ENCODE data around the gene ARAP1.

The ARAP1 gene

DNA sequence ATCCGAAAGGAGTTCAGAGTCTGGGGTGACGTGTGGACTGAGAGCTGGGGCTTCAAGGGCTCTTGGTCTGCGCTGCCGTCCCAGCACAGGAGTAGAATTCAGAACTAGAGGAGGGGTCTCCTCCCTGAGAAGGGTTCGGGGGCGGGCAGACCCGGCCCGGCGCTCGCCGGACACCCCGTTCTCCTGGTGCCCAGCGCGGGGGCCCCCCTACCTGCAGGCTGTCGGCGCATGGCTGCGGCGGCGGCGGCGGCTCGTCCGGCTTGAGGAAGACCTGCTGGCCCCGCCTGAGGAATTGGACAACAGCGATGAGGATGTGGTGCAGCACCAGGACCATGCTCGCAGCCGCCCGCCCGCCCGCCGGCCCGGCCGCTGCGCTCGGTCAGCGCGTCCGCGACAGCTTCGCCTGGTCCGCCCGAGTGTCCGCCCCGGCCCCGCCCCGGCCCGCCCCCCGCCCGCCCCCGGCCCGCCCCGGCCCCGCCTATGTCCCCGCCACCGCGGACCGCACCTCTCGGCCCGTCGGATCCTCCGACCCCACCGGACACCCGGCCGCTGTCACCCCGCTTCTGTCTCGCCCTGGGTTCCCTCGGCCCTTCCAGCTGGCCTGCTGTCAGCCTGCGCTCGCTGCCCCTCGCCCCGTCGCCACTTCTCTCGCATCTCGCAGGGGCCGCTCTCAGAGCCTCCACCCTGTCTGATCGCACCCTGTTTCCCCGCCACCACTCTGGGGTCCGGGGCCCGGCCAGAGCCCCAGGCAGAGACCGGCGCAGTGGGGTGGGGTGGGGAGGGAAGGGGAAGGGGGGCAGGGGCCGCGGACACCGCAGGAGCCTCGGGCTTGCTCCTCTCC, 109.9 kb downstream of the ARAP1 start:
- H3K27me3 ChIP-seq (ENCODE audit: insufficient read depth, poor library complexity, severe bottlenecking) = peaks cover 26% of the 10 kb centered on the region

DNA sequence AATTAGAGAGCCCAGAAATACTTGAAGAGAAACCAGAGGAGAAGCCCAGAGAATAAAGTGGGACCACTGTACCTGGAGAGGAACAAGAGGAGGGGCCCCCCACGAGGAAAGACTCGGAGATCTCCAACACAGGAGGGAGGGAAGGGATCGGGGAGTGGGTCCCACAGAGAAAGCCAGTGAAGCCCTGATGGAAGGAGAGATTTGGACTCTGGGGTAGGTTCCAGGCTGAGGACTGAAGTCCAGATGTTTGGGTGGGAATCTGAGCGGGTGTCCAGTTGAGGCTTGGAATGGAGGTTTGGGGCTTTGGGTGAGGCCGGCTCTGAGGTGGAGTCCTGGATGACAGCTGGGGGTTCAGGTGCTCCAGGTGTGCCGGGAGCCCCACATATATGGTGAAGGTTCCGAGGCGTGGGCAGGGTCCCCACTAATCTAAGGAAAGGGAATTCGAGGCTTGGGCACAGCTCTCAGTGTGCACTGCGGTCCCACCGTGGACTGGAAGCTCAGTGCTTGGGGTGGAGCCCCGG, 110.6 kb downstream of the ARAP1 start:
- H3K27me3 ChIP-seq (ENCODE audit: insufficient read depth, poor library complexity, severe bottlenecking) = peaks cover 26% of the 10 kb centered on the region
- DNase-seq (ENCODE audit: low read depth in 1 of 2, low spot score in 1 of 2) = no peak
- H3K4me3 ChIP-seq (replicated peaks; ENCODE audit: insufficient read depth, low read length) = no peak overlapping the region
- TF ChIP-seq POLR2AphosphoS5 (IDR thresholded peaks at IDR 0.05; ENCODE audit: low read depth) = no peak
- TF ChIP-seq, protein P1, sequence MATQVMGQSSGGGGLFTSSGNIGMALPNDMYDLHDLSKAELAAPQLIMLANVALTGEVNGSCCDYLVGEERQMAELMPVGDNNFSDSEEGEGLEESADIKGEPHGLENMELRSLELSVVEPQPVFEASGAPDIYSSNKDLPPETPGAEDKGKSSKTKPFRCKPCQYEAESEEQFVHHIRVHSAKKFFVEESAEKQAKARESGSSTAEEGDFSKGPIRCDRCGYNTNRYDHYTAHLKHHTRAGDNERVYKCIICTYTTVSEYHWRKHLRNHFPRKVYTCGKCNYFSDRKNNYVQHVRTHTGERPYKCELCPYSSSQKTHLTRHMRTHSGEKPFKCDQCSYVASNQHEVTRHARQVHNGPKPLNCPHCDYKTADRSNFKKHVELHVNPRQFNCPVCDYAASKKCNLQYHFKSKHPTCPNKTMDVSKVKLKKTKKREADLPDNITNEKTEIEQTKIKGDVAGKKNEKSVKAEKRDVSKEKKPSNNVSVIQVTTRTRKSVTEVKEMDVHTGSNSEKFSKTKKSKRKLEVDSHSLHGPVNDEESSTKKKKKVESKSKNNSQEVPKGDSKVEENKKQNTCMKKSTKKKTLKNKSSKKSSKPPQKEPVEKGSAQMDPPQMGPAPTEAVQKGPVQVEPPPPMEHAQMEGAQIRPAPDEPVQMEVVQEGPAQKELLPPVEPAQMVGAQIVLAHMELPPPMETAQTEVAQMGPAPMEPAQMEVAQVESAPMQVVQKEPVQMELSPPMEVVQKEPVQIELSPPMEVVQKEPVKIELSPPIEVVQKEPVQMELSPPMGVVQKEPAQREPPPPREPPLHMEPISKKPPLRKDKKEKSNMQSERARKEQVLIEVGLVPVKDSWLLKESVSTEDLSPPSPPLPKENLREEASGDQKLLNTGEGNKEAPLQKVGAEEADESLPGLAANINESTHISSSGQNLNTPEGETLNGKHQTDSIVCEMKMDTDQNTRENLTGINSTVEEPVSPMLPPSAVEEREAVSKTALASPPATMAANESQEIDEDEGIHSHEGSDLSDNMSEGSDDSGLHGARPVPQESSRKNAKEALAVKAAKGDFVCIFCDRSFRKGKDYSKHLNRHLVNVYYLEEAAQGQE (IDR thresholded peaks at IDR 0.05; ENCODE audit: insufficient replicate concordance, low read depth) = no peak
- no peak overlapping the region for H3K27ac ChIP-seq (replicated peaks)

More for the DNA sequence above, 109.9 kb downstream of the ARAP1 start:
- DNase-seq (ENCODE audit: low read depth in 1 of 2, low spot score in 1 of 2) = no peak
- Histone ChIP-seq H3K4me3 (replicated peaks; ENCODE audit: insufficient read depth, low read length) (peak overlapping the region; percentile 7), H3K27ac (replicated peaks) (no peak overlapping the region)
- no peak for TF ChIP-seq GABPA (IDR thresholded peaks at IDR 0.05; ENCODE audit: low read depth)
- TF ChIP-seq SPI1 (IDR thresholded peaks at IDR 0.05; ENCODE audit: borderline replicate concordance, low read depth) = no peak

DNA sequence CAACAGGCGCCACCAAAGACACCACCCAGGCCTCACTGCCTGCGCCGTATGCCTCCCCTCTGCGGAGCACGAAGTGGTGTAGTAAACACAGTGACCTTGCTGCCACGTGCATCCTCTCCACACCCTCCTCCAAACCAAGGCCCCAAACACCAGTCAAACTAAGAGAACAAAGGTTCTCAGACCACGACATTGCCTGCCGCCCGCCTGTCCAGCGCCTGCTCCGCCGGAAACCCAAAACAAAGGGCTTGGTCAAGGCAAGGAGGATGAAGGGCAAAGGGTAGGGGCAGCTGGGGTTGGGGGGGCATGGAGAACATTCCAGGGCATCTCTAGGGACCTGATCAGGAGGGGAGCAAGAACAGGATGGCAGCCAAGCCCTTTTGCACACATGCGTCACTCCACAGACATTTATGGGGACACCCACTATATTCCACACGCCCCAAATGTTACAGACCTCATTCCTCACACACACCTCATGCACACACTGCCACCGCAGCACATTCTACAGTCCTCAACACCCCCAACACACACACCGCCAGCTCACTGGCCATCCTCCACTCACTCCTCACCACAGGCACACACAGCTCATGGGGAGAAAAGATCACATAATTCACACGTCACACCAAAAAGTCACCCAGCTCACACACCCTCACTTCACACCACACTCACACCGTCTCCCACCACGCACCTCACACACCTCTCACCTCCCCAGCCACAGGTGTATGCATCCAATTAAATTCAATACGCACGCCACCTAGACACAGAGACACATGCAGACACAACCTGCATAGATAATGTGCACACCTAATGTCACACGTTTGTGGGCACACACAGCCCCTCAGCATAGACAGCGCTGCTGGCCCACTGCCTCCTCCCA, 112.5 kb downstream of the ARAP1 start:
- TF ChIP-seq SPI1 (IDR thresholded peaks at IDR 0.05; ENCODE audit: borderline replicate concordance, low read depth) (no peak), GABPA (IDR thresholded peaks at IDR 0.05; ENCODE audit: low read depth) (no peak), POLR2AphosphoS5 (IDR thresholded peaks at IDR 0.05; ENCODE audit: low read depth) (no peak)
- TF ChIP-seq, protein P2, sequence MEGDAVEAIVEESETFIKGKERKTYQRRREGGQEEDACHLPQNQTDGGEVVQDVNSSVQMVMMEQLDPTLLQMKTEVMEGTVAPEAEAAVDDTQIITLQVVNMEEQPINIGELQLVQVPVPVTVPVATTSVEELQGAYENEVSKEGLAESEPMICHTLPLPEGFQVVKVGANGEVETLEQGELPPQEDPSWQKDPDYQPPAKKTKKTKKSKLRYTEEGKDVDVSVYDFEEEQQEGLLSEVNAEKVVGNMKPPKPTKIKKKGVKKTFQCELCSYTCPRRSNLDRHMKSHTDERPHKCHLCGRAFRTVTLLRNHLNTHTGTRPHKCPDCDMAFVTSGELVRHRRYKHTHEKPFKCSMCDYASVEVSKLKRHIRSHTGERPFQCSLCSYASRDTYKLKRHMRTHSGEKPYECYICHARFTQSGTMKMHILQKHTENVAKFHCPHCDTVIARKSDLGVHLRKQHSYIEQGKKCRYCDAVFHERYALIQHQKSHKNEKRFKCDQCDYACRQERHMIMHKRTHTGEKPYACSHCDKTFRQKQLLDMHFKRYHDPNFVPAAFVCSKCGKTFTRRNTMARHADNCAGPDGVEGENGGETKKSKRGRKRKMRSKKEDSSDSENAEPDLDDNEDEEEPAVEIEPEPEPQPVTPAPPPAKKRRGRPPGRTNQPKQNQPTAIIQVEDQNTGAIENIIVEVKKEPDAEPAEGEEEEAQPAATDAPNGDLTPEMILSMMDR (IDR thresholded peaks at IDR 0.05; ENCODE audit: insufficient read depth, low read length) = no peak
- TF ChIP-seq, protein P1 (IDR thresholded peaks at IDR 0.05; ENCODE audit: insufficient replicate concordance, low read depth) = no peak
- no peak overlapping the region for H3K27ac ChIP-seq (replicated peaks)
- H3K4me3 ChIP-seq (replicated peaks; ENCODE audit: insufficient read depth, low read length) = no peak overlapping the region
- DNase-seq (ENCODE audit: low read depth in 1 of 2, low spot score in 1 of 2) = no peak
- peaks cover 30% of the 10 kb centered on the region for H3K27me3 ChIP-seq (ENCODE audit: insufficient read depth, poor library complexity, severe bottlenecking)

DNA sequence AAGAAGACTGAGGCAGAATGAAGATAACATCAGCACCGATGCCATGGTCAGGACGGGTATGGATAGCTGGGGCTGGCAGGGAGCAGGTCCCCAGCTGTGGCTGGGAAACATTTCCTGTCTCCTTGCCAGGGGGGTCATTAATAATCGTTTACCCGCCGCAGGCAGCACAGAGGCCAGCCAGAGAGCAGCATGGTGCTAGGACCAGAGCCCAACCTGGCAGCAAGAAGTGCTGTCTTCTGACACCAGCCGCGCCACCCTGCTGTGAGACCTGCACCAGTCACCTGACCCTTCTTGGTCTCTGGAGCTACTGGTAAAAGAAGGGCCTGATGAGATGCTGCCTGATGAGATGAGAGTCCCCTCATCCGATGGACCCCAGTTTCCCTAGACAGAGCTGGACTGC, 114.3 kb downstream of the ARAP1 start:
- no peak overlapping the region for H3K4me3 ChIP-seq (replicated peaks; ENCODE audit: insufficient read depth, low read length)
- TF ChIP-seq, protein P1 (IDR thresholded peaks at IDR 0.05; ENCODE audit: insufficient replicate concordance, low read depth) = no peak
- TF ChIP-seq, protein P2 (IDR thresholded peaks at IDR 0.05; ENCODE audit: insufficient read depth, low read length) = no peak
- no peak for TF ChIP-seq GABPA (IDR thresholded peaks at IDR 0.05; ENCODE audit: low read depth)
- no peak overlapping the region for H3K27ac ChIP-seq (replicated peaks)
- peaks cover 33% of the 10 kb centered on the region for H3K27me3 ChIP-seq (ENCODE audit: insufficient read depth, poor library complexity, severe bottlenecking)
- DNase-seq (ENCODE audit: low read depth in 1 of 2, low spot score in 1 of 2) = no peak
